IPS-NIHi7 (cell line): Measurements from ENCODE around the gene LSP1.
"Not testable (repeated sequence)": the region's sequence is repeated elsewhere in the genome, so short reads cannot be mapped to it uniquely, and the experiment has no call there.

ENCODE experiments used
- DNase-seq: peaks from one replicate; pipeline ENCODE4 v3.0.0; 2012; ENCODE audit warnings: mixed read lengths; ENCODE audit errors: extremely low spot score

Gene LSP1

DNA sequence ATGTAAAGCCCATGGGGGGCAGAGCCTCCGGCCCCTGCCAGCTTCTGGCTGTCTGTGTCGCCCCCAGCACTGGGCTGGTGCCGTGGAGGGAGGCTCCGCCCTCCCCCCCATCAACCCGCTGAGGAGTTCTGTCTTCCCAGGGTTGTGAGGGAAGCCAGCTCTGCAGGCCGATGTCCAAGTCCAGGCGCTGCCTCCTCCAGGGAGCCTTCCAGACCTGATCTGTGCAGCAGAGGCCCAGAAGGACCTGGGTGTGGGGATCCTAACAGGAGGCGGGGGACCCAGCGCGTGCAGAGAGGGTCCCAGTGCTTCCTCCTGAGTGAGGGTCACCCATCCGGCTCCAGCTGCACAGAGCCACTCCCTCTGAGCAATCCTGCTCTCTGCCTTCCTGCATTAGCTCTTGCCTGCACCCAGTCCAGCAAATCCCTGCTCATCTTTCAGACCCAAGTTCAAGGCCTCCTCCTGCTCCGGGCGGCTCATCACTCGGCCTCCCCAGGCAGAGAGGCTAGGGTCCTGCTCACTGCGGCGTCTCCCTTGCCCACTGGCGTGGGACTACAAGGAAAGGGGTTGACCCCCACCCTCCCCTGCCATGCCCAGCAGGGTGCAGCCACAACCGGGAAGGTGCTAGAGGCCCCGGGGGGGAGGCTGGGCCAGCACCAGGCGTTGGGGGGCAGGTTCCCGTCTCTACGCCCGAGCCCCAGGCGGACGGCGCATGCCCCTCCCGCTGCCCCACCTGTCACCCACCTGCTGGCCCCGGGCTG is 22.4 kb downstream of the LSP1 start:
- no peak for DNase-seq

DNA sequence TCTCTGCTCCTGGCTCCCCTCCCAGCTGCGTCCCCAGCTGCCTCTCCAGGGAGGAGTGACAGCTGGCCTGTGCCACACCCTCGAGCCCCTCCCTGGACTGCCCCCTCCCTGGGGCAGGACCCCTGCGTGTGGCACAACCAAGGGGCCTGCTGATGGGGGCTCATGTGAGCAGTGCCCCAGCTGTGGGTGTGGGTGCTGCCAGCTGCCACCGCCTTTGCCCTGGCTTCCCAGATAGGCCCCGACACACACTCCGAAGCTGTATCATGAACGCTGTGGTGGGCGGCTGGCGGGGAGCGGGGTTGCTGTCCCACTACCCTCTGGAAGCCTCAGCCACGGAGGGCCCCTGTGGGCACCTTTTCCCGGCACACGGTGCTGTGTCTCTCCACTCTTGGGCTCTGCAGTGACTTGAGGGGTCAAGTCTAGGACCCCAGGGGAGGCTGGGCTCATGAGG is 23.0 kb downstream of the LSP1 start:
- DNase-seq, result not testable (repeated sequence)

DNA sequence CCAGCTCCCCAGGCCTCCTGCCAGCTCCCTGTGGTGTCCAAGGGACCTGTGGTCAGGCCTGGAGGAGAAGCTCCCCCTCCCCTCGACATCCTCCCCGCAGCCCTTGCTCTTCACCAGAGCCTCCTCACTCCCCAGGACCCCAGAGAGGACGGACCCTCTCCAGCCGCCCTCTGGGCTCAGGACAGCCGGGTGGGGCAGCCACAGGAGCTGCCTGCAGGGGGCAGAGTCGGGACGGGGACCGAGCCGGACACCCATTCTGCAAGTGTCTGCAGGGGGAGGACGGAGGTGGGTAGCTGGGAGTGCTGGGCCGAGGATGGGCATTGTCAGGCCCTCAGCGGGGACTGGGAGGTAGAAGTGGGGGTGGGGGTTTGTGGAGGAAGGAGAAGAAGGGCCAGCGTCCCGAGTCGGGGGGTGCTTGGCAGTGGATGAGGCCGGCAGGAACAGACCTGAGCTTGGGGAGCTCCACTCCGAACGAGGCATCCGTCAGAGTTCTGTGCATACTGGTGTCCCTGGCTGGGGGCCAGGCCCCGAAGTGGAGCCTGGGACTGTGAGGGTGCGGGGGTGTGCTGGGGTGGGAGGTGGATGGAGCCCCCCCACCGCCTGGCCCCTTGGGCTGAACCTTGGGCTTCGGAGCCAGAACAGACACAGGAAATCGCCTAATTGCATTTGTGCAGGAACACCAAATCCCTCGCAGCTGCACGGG is 23.6 kb downstream of the LSP1 start:
- DNase-seq, result peak; percentile 82

DNA sequence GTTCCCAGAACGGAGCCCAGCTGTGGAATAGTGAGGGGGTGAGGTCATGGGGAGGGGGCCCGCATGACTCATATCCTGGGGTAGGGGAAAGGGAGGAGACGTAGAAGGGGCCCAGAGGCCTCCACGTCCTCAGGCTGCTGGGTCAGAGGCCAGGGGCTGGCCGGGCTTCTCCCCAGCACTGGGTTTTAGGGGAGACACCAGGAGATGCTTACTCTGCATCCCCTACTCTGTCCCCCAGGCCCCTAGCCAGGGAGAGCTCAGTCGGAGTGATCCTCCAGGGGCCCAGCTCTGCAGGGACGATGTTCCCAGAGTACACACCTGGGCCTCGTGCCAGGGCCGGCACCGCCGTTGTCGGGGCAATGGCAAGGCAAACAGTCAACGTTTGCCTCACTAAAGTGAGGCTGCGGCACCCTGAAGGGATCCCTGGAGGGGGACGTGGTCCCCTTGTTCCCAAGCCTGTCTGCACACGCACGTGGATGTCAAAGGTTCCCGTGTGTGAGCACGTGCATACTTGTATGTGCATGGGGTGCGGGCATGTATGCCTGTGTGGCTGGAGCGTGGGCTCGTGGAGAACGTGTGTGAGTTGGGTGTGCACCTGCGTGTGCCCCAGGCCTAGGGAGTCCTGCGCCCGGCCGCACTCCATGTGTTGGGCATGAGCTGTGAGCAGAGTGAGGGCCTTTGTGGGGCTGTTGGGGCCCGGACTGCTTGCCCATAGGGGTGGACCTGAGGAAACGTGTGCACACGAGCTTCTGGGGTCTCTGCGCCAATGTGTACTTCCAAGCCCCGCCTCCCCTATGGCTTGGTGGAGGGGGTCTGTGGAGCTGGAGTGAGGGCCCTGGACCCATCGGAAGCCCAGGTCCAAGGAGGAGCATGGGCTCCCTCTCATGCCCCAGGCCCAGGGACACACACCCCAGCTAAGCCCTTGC is 24.6 kb downstream of the LSP1 start:
- DNase-seq, result no peak

DNA sequence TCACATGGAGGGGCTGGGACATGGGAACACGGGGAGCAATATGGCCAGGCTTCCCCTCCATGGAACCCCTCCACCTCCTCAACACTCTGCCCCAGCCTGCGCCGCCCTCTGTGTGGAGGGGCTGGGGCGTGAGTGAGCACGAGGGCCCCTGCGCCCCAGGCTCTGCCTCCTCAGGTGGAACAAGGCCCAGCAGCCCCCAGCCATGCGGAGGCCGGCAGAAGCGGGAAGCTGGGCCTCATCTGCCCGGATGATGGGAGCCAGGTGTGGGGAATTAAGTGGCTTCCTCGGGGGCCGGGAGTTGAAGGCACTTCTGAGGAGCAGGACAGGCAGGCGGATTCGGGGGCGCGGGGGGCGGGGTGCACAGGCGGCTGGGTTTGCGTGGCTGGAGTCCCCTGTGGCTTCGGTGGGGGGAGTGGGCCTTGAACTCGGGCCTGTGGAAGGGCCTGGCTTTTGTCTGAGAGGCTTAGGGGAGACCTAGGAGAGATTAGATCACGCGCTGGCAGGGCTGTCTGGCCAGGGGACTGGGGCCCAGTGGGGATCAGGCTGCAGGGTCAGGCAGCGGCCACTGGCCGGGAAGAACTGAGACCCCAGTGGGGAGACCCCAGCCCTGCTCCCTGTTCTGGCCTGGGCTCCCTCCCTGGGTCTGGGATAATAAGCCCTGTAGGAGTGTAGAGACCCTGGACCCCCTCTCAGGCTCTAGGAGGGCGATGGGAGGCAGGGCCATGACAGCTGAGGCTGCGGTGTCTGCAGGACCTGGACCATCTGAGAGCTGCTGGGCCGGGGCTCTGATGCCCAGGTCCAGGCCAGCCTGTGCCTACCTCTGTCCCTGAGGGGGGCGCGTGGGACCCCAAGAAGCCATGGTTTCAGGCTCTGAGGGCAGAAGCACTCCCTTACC is 25.5 kb downstream of the LSP1 start:
- no peak for DNase-seq

DNA sequence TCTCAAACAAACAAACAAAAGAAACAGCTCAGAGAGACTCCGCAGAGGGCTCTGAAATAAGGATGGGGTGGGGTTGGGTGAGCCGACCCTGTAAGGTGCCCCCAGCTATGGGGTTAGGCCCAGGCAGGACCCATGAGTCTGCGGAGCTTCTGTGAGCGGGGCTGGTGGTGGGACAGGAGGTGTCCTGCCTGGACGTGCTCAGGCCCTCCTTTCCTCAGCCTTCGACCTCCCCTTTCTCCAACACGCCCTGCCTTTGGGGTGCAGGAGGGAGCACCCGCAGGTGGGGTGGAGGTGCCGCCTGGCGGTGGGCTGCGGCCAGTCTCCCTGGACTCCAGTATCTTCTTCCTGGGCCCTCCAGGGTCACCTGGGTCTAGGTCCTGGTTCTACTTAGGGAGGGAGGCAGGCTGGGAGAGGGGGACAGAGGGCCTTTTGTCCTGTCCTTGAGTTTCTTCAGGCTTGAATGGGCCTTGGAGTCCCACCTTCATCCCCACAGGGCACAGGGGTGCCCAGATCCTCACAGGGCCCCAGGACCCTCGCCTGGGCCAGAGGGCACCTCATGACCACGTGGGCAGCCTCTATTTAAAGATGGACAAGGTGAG is 26.6 kb downstream of the LSP1 start:
- DNase-seq, result no peak

DNA sequence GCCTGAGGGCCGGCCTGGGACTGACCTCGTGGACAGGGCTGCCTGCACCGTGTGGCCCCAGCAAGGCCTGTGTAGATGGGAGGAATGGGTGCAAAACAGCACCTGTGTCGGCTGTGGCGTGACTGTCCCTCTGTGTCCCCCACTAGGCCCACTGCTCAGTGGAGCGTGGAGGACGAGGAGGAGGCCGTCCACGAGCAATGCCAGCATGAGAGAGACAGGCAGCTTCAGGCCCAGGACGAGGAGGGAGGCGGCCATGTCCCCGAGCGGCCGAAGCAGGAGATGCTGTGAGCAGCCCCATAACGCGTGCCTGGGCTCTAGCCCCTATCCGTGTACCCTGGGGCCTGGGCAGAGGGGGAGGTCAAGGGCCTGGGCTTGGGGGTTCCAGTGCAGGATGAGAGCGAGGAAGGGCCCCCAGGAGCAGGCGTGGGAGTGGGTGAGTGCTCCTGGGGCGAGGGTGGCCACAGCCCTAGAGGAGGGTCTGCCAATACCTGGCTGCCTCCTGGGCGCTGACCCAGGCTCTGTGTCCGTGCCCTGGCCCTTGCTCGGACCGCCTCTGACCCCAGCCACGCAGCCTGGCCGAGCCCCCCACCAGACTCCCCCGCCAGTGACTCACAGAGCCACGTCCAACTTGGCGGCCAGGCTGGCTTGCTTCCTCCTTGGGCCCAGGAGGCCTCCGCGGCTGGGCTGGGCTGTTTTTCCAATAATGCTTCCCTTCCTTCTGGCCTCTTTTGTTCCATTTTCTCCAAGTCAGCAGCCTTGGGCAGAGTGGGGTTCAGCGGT is 27.2 kb downstream of the LSP1 start:
- DNase-seq, result no peak

DNA sequence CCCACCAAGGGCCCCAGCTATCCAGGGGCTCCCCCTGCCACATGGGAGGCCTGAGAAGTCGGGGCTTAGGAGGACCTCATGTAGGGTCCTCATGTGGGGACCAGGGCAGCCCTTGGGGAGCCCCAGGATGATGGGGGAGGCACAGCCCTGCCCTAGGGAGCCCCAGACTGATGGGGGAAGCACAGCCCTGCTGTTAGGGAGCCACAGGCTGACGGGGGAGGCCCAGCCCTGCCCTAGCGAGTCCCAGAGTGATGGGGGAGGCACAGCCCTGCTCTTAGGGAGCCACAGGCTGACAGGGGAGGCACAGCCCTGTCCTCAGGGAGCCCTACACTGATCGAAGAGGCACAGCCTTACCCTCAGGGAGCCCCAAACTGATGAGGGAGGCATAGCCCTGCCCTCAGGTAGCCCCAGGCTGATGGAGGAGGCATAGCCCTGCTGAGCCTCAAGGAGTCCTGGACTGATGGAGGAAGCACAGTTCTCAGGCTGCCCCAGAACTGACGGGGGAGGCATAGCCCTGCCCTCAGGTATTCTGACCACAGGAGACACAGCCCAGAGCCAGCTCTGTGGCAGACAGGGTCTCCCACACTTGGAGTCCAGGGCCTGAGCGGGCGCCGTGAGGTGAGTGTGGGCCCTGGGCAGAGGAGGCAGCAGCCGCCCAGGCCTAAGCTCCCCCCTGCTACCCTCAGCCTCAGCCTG is 28.0 kb downstream of the LSP1 start:
- no peak for DNase-seq

DNA sequence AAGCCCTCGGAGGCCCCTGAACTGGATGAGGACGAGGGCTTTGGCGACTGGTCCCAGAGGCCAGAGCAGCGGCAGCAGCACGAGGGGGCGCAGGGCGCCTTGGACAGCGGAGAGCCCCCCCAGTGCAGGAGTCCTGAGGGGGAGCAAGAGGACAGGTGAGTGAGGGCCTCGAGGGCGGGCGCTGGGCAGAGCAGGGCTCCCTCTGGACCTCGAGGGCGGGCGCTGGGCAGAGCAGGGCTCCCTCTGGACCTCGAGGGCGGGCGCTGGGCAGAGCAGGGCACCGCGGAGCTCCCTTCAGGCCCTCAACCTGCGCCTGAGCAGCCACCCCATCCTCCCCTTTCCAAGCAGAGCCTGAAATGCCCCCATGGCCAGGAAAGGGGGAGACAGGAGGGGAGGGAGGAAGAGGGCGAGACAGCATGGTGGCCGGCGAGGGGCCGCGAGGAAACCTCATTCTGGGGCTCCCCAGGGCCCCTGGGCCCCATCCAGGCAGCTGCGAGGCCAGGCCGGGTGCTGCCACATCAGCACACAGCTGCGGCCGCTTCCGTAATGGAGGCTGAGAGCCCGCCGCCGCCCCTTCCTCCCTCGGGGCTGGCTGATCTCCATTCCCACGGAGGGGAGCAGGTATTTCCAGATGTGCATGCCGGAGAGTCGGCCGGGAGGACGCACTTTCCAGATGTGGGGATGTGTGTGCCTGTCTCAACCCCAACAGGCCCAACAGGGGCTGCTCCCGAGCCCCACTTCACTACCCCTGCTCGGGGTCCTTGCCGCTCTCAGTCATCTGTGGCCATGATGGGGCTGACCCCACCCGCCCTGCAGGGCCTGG is 28.8 kb downstream of the LSP1 start:
- no peak for DNase-seq

DNA sequence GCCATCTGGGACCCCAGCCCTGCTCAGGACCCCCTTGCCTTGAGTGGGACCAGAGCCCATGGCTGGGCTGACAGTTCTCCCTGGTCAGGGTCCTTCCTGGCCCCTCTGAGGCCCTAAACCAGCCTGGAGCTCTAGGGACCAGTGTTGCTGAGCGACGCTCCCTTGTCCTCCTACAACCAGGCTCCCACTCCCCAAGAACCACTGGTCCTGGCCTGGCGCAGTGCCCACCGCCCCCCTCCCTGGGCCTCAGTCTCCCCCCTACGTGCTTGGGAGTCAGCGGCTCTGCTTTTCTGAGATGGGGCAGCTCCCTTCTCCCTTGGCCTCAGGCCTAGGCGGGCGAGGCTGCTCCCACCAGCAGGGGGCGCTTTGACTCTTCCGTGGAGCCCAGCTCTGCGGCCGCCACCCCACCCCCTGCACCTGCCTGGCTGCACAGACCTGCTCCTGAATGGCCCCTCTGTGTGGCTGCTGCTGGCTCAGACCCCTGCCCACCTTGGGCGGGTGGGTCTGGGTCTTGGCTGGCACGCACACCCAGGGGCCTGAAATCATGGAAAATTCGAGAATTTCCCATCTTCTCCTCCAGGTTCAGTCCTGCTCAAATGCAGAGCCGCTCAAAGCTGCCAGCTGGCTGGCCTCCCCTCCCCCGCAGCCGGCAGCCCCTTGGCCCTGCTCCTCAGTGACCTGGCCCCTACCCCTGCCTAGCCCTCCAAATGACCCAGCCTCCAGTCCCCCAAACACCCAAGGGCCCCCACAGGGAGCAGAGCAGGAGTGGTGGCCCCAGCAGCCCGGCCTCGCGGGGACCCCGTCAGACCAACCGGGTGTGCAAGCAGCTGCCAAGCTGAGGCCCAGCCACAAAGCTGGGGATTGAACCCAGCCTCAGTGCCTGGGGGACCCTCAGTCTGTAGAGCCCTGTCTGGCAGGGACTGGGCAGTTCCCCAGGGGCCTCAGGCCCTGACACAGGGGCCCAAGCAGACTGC is 29.7 kb downstream of the LSP1 start:
- DNase-seq, result peak; percentile 98

DNA sequence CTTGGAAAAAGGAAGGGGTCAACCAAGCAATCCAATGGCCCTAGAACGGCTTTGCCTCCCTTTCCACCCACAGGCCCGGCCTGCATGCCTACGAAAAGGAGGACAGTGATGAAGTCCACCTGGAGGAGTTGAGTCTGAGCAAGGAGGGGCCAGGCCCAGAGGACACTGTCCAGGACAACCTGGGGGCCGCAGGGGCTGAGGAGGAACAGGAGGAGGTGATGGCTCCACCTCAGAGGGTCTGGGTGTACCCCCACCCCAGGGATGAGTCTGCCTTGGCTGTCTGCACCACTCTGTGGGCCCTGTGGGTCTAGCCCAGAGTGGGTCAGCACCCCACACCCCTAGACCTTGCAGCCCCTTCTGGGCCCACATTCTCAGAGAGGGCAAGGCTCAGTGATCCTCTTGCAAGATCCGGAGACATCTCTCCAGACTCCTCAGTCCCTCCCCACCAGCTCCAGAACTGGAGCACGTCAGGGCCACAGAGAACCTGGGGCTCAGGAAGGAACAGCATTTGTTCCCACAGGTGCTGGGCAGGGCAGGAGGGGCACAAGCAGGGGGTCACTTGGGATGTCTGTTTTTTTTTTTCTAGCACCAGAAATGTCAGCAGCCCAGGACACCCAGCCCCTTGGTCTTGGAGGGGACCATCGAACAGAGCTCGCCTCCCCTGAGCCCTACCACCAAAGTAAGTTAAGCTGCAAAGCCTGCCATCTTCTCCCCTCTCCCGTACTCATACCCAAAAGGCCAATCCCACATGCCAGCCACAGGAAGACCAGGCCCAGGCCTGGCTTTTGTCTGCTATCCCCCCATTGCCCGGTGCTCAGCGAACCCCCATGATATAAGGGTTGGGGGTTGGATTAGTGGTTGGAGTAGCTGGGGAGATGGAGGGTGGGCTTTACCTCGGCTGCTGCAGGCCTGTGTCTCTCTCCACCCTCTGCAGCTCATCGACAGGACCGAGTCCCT is 30.7 kb downstream of the LSP1 start:
- DNase-seq, result no peak

DNA sequence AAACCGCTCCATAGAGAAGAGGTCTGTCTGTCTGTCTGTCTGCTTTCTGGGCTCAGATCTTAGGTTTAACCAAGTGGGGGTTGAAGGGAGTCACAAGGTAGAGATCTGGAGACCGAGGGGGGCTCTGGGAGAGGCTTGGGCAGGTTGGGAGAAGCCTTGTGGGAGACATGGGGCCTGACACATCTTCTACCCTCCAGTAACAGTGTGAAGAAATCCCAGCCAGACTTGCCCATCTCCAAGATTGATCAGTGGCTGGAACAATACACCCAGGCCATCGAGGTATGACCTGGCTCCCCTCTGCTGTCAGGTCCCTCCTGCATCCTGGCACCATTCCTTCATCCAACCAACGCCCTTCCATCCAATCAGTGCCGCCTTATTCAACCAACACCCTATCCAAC is 31.4 kb downstream of the LSP1 start:
- DNase-seq, result no peak

DNA sequence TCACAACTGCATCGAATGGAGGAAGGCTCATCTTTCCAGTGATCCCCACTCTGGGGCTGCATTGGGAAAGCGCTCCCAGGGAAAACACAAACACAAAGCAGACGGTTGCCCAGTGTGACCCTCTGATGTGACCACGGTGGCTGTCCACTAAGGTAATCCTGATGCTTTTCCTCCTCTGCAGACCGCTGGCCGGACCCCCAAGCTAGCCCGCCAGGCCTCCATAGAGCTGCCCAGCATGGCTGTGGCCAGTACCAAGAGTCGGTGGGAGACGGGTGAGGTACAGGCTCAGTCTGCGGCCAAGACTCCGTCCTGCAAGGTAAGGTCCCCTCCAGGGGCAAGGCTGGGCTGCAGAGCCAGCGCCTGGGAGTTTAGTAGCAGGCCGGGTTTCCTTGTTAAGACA is 33.7 kb downstream of the LSP1 start:
- DNase-seq, result not testable (repeated sequence)

DNA sequence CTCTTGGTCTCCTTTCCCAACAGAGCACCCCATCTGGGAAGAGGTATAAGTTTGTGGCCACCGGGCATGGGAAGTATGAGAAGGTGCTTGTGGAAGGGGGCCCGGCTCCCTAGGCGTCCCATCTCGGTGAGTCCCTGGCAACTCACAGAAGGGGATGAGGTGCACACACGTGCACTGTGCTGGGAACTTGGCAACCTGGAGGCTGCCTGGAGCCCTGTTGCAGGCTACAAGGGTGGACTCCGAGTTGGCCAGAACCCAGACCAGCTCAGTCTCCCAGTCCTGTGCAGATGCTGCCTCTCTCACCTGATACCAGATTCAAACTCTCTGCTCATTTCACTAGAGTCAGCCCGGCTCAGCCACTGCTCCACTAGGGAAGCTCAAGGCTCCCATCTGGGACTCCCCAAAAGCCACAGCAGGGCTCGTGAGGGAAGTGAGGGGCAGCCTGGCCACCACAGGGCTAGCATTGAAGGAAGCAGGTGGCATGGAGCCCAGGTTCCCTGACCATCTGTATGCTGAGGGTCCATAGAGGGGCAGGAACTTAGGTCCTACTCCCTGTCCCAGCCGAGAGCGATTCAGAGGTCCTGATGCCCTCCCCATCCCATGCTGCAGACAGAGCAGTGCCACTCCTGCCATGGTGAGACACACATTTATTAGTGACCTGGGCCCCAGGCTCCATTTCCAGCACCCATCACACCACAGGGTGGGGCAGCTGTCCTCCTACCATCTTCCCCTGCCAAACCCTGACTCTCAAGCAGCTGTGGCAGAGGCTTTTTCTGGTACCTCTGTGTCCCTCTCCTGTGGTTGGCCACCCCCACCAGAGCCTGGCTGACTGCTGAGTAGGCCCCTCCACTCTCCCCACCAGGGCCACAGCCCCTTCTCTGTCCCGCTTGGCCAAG is 34.8 kb downstream of the LSP1 start:
- DNase-seq, result no peak

DNA sequence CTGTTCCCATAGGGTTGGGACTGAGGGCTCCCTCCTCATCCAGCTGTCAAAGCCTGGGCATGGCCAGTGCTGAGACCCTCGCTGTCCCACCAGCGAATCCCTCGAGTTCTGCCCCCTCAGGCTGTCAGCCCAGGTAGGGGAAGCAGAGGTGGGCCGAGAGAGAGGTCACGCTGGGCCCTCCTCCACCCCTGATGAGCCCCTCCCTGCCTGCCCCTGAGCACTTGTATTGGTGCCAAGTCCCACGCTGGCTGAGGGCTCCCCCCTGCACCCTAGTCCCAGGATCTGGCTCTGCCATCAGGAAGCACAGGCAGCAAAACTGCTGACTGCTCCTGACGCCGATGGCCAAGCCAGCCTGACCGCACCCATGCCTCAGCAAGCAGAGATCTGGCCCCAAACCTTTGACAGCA is 35.5 kb downstream of the LSP1 start:
- no peak for DNase-seq
